CD14-positive monocyte (primary cell): ENCODE measurements around the gene NDRG3. TPM values are rescaled to one million over a fixed set of nuclear protein-coding genes. Genes with fewer than 3 reads are reported as not detected.

ENCODE experiments used
- DNase-seq, 3 donors: peaks; one replicate each; pipeline ENCODE4 v3.0.0-alpha.2; 2011 to 2022
- H2AFZ ChIP-seq: 2 replicates; pipeline ENCODE4 v1.6.0; 2012; ENCODE audit warnings: mild to moderate bottlenecking, low read depth, low read length, inconsistent platforms; ENCODE audit not compliant: insufficient read depth, poor library complexity, severe bottlenecking
- H3K27ac ChIP-seq, 2 donors: 1 replicate in 1 of 2; 2 replicates in 1 of 2; pipeline ENCODE4 v1.5.1; 2012 to 2013; ENCODE audit warnings: low read length in 2 of 2, control low read depth in 1 of 2, inconsistent platforms in 1 of 2, low read depth in 1 of 2, mild to moderate bottlenecking in 1 of 2
- H3K27me3 ChIP-seq, 2 donors: one replicate each; pipeline versions ENCODE4 v1.6.0 to v1.6.1; 2011 to 2013; ENCODE audit warnings: low read length in 2 of 2; ENCODE audit not compliant: control insufficient read depth in 2 of 2, insufficient read depth in 2 of 2
- H3K36me3 ChIP-seq, 2 donors: replicated peaks in 1 of 2; 1 replicate in 1 of 2; 2 replicates in 1 of 2; pipeline versions ENCODE4 v1.5.1 to v1.6.1; 2012 to 2013; ENCODE audit warnings: low read length in 2 of 2, control low read depth in 1 of 2, inconsistent platforms in 1 of 2, mild to moderate bottlenecking in 1 of 2; ENCODE audit not compliant: insufficient read depth in 2 of 2, control insufficient read depth in 1 of 2
- H3K4me1 ChIP-seq, 2 donors: 1 replicate in 1 of 2; 2 replicates in 1 of 2; pipeline versions ENCODE4 v1.5.1 to v1.6.1; 2012 to 2013; ENCODE audit warnings: low read length in 2 of 2, control low read depth in 1 of 2, inconsistent platforms in 1 of 2, mild to moderate bottlenecking in 1 of 2, moderate library complexity in 1 of 2; ENCODE audit not compliant: insufficient read depth in 2 of 2, control insufficient read depth in 1 of 2
- H3K4me2 ChIP-seq: replicated peaks from 2 replicates; pipeline ENCODE3; 2012; ENCODE audit warnings: low read length, moderate library complexity, mild to moderate bottlenecking; ENCODE audit not compliant: poor library complexity, severe bottlenecking; ENCODE audit errors: extremely low read depth
- H3K4me3 ChIP-seq, 3 experiments: fragments of 200-600 bp in 1 of 3; sonication (generic) in 1 of 3; replicated peaks in 1 of 3; 1 replicate in 2 of 3; 2 replicates in 1 of 3; pipeline ENCODE4 v1.5.1; 2011 to 2013; ENCODE audit warnings: low read length in 3 of 3, mild to moderate bottlenecking in 3 of 3, control low read depth in 2 of 3, low read depth in 2 of 3, inconsistent platforms in 1 of 3, moderate library complexity in 1 of 3
- H3K79me2 ChIP-seq: 2 replicates; pipeline ENCODE4 v1.6.0; 2012; ENCODE audit warnings: mild to moderate bottlenecking, control low read depth, inconsistent platforms, low read length, moderate library complexity; ENCODE audit not compliant: insufficient read depth
- H3K9ac ChIP-seq: 2 replicates; pipeline ENCODE4 v1.6.0; 2017; ENCODE audit warnings: low read length, mild to moderate bottlenecking; ENCODE audit not compliant: insufficient read depth, poor library complexity, severe bottlenecking
- H3K9me3 ChIP-seq, 2 donors: replicated peaks in 1 of 2; 1 replicate in 1 of 2; 2 replicates in 1 of 2; pipeline versions ENCODE4 v1.5.1 to v1.6.1; 2012 to 2013; ENCODE audit warnings: low read length in 2 of 2, control low read depth in 1 of 2; ENCODE audit not compliant: control insufficient read depth in 1 of 2, insufficient read depth in 1 of 2
- H4K20me1 ChIP-seq: 2 replicates; pipeline ENCODE4 v1.6.0; 2012; ENCODE audit warnings: mild to moderate bottlenecking, low read length, control low read depth, moderate library complexity; ENCODE audit not compliant: insufficient read depth
- H3K27ac Mint-ChIP-seq, 7 donors: one replicate each; pipeline ENCODE4 v1.8.0; 2020; ENCODE audit warnings: mild to moderate bottlenecking in 7 of 7, mixed read lengths in 7 of 7, moderate library complexity in 6 of 7, inconsistent platforms in 2 of 7
- H3K27me3 Mint-ChIP-seq, 3 donors: one replicate each; pipeline ENCODE4 v1.8.0; 2021 to 2022; ENCODE audit warnings: low read depth in 3 of 3, mild to moderate bottlenecking in 3 of 3, mixed read lengths in 3 of 3, moderate library complexity in 3 of 3, inconsistent platforms in 1 of 3
- H3K36me3 Mint-ChIP-seq, 2 donors: one replicate each; pipeline ENCODE4 v1.8.0; 2020; ENCODE audit warnings: mixed read lengths in 2 of 2, inconsistent platforms in 1 of 2, mild to moderate bottlenecking in 1 of 2
- H3K4me1 Mint-ChIP-seq: one replicate; pipeline ENCODE4 v1.8.0; 2020; ENCODE audit warnings: mild to moderate bottlenecking, mixed read lengths
- H3K4me3 Mint-ChIP-seq, 2 donors: one replicate each; pipeline ENCODE4 v1.8.0; 2020; ENCODE audit warnings: mild to moderate bottlenecking in 2 of 2, mixed read lengths in 2 of 2, moderate library complexity in 1 of 2
- H3K9me3 Mint-ChIP-seq, 7 donors: one replicate each; pipeline ENCODE4 v1.8.0; 2020 to 2022; ENCODE audit warnings: mixed read lengths in 7 of 7, mild to moderate bottlenecking in 6 of 7, moderate library complexity in 6 of 7, inconsistent platforms in 2 of 7
- CTCF ChIP-seq: fragments of 200-600 bp; IDR thresholded peaks from one replicate; pipeline ENCODE4 v1.8.0; 2022; ENCODE audit warnings: antibody characterized with exemption, mild to moderate bottlenecking
- WGBS: methylation state at CpG from one replicate; pipeline ENCODE4 v1.1.5; 2013; ENCODE audit warnings: missing lambda C conversion rate; ENCODE audit not compliant: insufficient coverage; 5-methylcytosine and 5-hydroxymethylcytosine counted together
- intact Hi-C, 2 donors: fragments of 100-400 bp; cut with micrococcal nuclease; formaldehyde crosslinking; loops; one replicate each; pipeline versions ENCODE4 v1.15.0 to v1.15.1; 2023
- polyA plus RNA-seq, 3 donors: library from polyadenylated mRNA; depleted of rRNA in 1 of 3; unstranded in 2 of 3; stranded (reverse) in 1 of 3; fragments of 300-500 nt in 2 of 3; fragments of >200 nt in 1 of 3; fragmentation: Illumina TruSeq in 2 of 3; gene quantifications; 1 replicate in 2 of 3; 2 replicates in 1 of 3; pipeline ENCODE4 v1.2.3, GENCODE V29; 2012 to 2021

Gene NDRG3
- polyA plus RNA-seq, 3 donors, result 16.0 to 23.2 (median 21.7) TPM

GRCh38 chr20:36770680-36771079 is 24.8 kb upstream of the NDRG3 start:
- Histone ChIP-seq H3K9me3 (no peaks in the 10 kb centered on the region), H3K27ac (no peak overlapping the region), H3K4me2 (no peak overlapping the region), H3K27me3 (no peaks in the 10 kb centered on the region), H3K4me1 (peaks cover 17 to 27% of the 10 kb centered on the region in 2 donors), H3K79me2 (peaks cover 33% of the 10 kb centered on the region), H3K9ac (no peak overlapping the region), H3K36me3 (no peaks in the 10 kb centered on the region), H2AFZ (no peak overlapping the region), H4K20me1 (no peaks in the 10 kb centered on the region), H3K4me3 (no peak overlapping the region)
- Mint-ChIP-seq H3K27ac (peak overlapping the region in 2 of 7 donors; percentile 26 to 83), H3K4me3 (no peak overlapping the region), H3K27me3 (no peaks in the 10 kb centered on the region), H3K36me3 (peaks cover 8 to 30% of the 10 kb centered on the region in 2 donors), H3K4me1 (peaks cover 21% of the 10 kb centered on the region), H3K9me3 (no peaks in the 10 kb centered on the region)
- intact Hi-C loops, result loop anchor here in 1 of 2 donors (10.0 kb wide), 3 partner anchors 94 to 306 kb away; a partner anchor contains a TSS
- 75% methylated on average over 1 of the region's 7 CpGs for WGBS
- DNase-seq, result no peak
- no peak for TF ChIP-seq CTCF

GRCh38 chr20:36768768-36769430 is 23.0 kb upstream of the NDRG3 start:
- intact Hi-C loops, result no loop called here
- Mint-ChIP-seq H3K4me1 (peaks cover 12% of the 10 kb centered on the region), H3K27ac (no peak overlapping the region), H3K27me3 (peaks cover 0 to under 1% (median 0%) of the 10 kb centered on the region in 3 donors), H3K9me3 (no peaks in the 10 kb centered on the region), H3K4me3 (no peak overlapping the region), H3K36me3 (peaks cover 12 to 42% of the 10 kb centered on the region in 2 donors)
- DNase-seq, result no peak
- Histone ChIP-seq H3K27ac (no peak overlapping the region), H3K9ac (no peak overlapping the region), H3K9me3 (no peaks in the 10 kb centered on the region), H3K4me3 (no peak overlapping the region), H4K20me1 (no peaks in the 10 kb centered on the region), H3K36me3 (peaks cover 0 to 9% of the 10 kb centered on the region in 2 donors), H2AFZ (no peak overlapping the region), H3K79me2 (peaks cover 33% of the 10 kb centered on the region), H3K27me3 (no peaks in the 10 kb centered on the region), H3K4me1 (peaks cover 8 to 14% of the 10 kb centered on the region in 2 donors), H3K4me2 (no peak overlapping the region)
- 100% methylated on average over 1 of the region's 5 CpGs for WGBS
- TF ChIP-seq CTCF, result no peak
